ENCODE measurements around the gene ZNF222.

ZNF222 gene

GRCh38 chr19:44002212-44002565 is 23.0 kb upstream of the ZNF222 start:
- TF ChIP-seq CTCF (conservative IDR thresholded peaks at IDR 0.05; ENCODE audit: low read depth, low read length): no peak
- no peak for DNase-seq (ENCODE audit: low read depth)
- H3K4me3 ChIP-seq (ENCODE audit: low read length): peak overlapping the region; percentile 98

- TF ChIP-seq CTCF (conservative IDR thresholded peaks at IDR 0.05; ENCODE audit: low read depth, low read length): no peak
- DNase-seq (ENCODE audit: low read depth): peak; percentile 86
- H3K4me3 ChIP-seq (ENCODE audit: low read length): peak within 1 kb of the TSS; percentile 98
These were observed 22.4 kb upstream of the ZNF222 start, which contains the start of gene ZNF230 for GRCh38 chr19:44002566-44003460. TSS of gene ZNF230 (plus strand) at chr19:44002957. CDS start at chr19:44007079, 4,122 bp downstream.

- H3K4me3 ChIP-seq (ENCODE audit: low read length): peak overlapping the region; percentile 98
- TF ChIP-seq CTCF (conservative IDR thresholded peaks at IDR 0.05; ENCODE audit: low read depth, low read length): no peak
- no peak for DNase-seq (ENCODE audit: low read depth)
These were observed 21.6 kb upstream of the ZNF222 start for GRCh38 chr19:44003461-44004009.

GRCh38 chr19:44005973-44006372 is 19.2 kb upstream of the ZNF222 start:
- DNase-seq (ENCODE audit: low read depth): no peak
- no peak for TF ChIP-seq CTCF (conservative IDR thresholded peaks at IDR 0.05; ENCODE audit: low read depth, low read length)
- H3K4me3 ChIP-seq (ENCODE audit: low read length): no peak overlapping the region

- H3K4me3 ChIP-seq (ENCODE audit: low read length): no peak overlapping the region
These were observed 17.7 kb upstream of the ZNF222 start for GRCh38 chr19:44007473-44007872.

GRCh38 chr19:44010468-44010867 is 14.7 kb upstream of the ZNF222 start:
- H3K4me3 ChIP-seq (ENCODE audit: low read length): no peak overlapping the region
- no peak for DNase-seq (ENCODE audit: low read depth)
- TF ChIP-seq CTCF (conservative IDR thresholded peaks at IDR 0.05; ENCODE audit: low read depth, low read length): no peak

More at GRCh38 chr19:44007473-44007872, 17.7 kb upstream of the ZNF222 start:
- DNase-seq (ENCODE audit: low read depth): no peak
- no peak for TF ChIP-seq CTCF (conservative IDR thresholded peaks at IDR 0.05; ENCODE audit: low read depth, low read length)

GRCh38 chr19:44019498-44019897 is 5.7 kb upstream of the ZNF222 start:
- no peak overlapping the region for H3K4me3 ChIP-seq (ENCODE audit: low read length)
- no peak for DNase-seq (ENCODE audit: low read depth)
- TF ChIP-seq CTCF (conservative IDR thresholded peaks at IDR 0.05; ENCODE audit: low read depth, low read length): no peak
